HTERT RPE-1 (cell line): ENCODE data around the gene LNX1.

Source experiments
- in situ Hi-C: fragments of 300-500 bp; cut with MboI; formaldehyde crosslinking; loops from 4 replicates; pipeline ENCODE4 v1.14.3; 2020; ENCODE audit warnings: low sequenced_read_pairs

The LNX1 gene

GRCh38 chr4:53591372-53591892 is at the start of gene LNX1:
LNX1 (minus strand) TSS chr4:53591486; CDS start chr4:53574002, 17,484 bp downstream.
- in situ Hi-C loops, result no loop called here

DNA sequence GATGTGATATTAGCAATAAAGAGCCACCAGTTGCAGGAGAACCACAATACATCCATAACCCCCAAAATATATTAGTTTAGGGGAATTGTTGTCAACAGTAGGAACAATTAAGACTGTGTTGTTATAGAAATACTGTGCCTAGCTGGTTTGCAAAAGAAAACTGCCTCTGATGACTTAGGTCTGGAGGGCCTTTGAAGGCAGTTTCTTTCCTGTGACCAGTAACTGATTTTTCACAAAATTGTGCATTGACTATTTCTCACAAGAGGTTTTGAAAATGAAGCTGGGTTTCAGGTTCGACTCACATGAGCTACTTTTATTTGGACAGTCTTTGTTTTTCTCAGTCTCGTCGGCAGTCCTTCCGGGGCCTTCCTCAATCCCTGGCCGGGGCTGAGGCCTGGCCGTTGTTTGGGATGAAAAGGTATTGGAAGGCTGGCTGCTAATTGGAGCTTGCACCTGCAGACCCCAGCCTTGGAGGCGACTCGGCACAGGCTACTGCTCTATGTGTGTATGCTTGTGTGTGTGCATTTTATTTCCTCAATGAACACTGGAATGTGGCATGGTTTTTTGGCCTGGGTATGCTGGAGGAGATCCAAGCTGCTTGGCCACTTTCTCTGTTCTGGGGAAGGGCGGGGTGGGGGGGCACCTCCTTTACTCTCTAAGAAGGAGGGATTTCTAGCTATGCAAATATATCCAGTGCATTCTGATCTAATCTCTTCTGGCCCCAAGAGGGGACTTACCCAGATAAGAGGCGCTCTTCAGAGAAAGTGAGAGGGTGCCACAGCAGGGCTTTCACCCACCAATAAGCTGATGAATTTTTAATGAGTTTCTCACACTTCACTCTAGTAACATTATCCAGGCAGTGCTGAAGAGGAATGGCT is 49.5 kb upstream of the LNX1 start:
- in situ Hi-C loops, result no loop called here

DNA sequence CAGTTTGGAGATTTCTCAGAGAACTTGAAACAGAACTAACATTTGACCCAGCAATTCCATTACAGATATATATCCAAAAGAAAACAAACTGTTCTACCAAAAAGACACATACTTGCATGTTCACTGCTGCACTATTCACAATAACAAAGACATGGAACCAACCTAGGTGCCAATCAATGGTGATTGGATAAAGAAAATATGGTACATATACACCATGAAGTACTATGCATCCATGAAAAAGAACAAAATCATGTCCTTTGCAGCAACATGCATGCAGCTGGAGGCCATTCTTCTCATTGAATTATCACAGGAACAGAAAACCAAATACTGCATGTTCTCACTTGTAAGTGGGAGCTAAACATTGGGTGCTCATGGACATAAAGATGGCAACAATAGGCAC is 47.6 kb upstream of the LNX1 start:
- in situ Hi-C loops, result no loop called here

DNA sequence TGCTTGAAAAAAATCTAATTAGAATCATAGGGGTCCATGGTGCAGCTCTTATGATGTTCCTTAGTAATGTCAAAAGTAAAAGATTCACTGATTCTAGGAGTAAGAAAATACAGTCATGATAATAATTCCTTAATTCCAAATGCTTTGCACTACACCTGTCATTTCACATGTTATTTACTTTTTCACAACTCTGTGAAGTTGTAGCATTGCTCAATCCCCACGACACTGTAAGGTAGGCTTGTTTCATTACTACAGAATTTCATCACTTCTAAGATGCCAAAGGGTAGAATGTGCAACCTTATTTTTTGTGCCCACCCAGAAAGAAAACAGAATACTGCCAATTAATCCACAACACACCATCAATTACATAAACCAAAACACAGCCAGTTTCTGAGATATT is 46.1 kb upstream of the LNX1 start:
- in situ Hi-C loops, result no loop called here

DNA sequence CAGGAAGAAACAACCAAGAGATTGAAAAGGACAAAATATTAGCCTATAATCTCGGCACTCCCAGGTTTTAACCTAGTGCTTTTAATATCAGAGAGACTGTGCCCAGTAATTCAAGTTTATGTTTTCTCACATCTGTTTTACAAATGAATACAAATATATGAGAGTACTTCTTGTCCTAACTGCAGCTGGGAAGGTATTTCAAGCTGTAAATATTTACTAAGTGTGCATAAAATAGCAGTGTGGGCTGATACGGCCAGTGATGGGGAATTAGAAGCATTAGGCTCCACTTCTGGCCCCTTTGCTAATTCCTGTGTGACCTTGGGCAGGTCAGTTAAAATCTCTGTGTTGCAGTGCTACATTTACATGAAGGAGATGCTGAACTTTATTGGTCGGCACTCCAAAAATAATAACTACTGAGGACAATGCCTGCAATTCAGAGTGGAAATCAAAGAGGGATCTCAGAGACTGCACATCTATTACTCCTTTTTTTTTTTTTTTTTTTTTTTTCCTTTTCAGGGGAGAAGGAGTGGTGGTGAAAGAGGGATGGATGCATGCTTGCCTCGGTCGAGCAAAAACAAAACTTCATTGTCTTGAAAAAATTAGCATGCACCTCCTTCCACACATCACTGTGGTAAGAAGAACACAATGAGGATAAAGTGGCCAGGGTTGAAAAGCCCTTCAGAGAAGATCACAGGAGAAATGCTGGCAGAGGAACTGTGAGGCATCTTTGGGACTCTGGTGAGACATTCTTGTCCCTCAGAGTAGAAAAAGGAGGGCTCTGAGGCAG is 44.6 kb upstream of the LNX1 start:
- in situ Hi-C loops, result no loop called here

DNA sequence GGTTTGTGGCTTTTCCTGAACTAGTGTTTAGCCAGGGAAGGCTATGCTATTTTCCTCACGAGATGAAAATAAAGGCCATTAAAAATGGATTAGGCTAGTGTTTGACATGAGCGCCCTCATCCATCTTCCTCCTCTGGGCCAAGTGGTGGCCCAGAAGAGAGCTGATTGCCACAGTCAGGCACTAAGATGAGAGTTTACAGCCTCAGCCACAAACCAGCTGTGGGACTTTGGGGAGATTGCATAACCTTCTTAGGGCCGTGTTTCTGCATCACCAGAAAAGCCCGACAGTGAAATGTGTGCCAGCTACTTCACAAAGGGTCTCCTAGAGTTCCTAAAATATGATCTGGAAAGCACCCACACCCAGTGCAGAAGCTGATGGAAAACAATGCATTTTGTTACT is 42.3 kb upstream of the LNX1 start:
- in situ Hi-C loops, result no loop called here

DNA sequence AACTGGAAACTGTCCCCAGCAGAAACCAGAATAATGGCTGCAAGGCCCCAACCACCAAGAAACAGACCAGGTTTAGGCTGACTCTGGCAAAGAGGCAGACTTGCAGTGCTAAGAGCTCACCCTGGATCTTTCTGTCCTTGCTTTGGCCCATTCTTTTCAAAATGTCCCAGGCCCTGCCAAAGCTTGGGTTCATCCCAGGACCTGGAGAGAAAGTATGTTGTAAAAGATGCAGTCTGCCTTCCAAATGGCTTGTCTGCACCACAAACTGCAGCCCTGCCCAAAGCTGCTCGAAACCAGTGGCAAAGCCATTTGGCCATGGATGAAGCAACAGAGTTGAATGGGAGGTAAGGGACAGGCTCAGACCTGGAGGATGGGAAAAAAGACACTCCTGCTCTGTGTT is 38.0 kb upstream of the LNX1 start:
- in situ Hi-C loops, result no loop called here

DNA sequence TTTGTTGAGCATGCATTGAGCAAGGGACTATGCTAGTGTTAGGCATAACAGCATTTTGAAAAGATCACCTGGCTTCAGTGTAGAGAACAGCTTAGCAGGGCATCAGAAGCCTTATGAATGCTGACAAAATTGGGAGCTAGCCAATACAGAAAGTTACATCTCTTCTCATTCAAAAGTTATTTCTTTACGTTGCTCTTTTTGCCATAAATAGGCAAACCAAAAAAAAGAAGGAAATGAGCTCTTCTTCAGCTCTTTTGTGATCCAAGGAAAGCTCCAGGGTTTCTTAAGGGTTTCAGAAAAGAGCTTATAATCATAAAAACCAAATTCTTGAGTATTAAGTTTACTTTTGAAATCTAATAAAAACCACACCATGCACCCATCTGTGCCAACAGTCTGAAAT is 35.2 kb upstream of the LNX1 start:
- in situ Hi-C loops, result no loop called here

GRCh38 chr4:53625888-53626287 is 34.6 kb upstream of the LNX1 start:
- in situ Hi-C loops, result no loop called here

DNA sequence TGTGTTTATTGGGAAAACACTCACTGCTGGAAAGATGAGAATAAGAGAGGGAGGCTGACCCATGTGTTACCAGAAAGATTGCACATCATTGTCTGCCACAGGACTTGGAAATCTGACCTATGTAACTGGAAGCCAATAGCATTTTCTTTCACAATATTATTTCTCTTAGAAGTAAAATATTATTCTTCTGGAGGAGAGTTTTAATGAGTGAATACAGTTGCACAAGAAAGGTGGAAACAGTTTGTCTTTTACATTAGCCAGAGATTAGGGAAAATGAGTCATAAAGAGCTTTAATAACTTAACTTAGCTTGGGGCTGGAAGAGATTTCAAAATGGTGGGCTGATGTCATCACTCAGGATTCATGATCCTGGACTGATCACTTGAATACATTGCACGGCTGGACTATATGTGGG is 31.5 kb upstream of the LNX1 start:
- in situ Hi-C loops, result no loop called here

DNA sequence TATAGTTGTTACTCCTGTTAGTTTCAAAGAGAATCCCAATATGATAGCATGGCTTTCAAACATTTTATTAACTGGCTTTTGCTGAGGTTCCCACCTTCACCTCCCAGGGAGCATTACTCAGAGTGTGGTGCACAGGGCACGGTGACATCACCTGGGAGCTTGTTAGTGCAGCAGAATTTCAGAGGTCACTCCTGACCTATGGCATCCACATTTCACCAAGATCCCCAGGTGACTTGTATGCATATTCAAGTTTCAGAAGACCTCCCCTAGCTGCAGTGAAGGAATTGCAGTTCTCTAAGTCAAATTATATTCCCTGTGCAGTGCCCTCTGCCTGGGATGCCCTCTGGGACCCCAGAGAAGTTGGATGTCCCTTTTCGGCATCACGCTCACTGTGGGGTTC is 29.7 kb upstream of the LNX1 start:
- in situ Hi-C loops, result no loop called here

- in situ Hi-C loops, result no loop called here
Measured at GRCh38 chr4:53619431-53619830, 28.1 kb upstream of the LNX1 start.

GRCh38 chr4:53618321-53618720 is 27.0 kb upstream of the LNX1 start:
- in situ Hi-C loops, result no loop called here

GRCh38 chr4:53617101-53617680 is 25.9 kb upstream of the LNX1 start:
- in situ Hi-C loops, result no loop called here

- in situ Hi-C loops, result no loop called here
Measured at GRCh38 chr4:53616219-53616618, 24.9 kb upstream of the LNX1 start.

DNA sequence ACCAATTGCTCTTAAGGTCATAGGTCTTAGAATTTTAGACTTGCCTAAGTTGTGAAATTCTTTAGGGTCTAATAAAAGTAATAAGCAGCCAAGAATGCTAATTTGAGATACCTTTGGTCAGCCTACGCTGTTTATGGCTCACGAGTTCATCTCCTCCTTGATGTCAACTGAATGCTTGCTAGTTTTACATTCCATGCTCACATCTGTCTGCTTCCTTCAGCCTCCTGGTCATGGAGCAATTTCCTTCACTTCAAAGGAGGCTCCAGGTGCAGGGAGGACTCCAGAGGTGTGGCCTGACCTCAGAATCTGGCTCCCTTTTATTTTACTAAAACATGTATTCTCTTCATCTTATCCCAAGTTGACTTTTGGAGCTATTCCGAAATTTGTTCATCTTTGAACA is 23.3 kb upstream of the LNX1 start:
- in situ Hi-C loops, result no loop called here

DNA sequence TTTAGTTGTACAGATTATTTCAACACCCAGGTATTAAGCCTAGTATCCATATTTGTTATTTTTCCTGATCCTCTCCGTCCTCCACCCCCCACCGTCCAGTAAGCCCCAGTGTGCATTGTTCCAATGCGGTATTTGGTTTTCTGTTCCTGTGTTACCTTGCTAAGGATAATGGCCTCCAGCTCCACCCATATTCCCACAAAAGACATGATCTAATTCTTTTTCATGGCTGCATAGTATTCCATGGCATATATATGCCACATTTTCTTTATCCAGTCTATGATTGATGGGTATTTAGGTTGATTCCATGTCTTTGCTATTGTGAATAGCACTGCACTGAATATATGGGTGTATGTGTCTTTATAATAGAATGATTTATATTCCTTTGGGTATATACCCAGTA is 22.1 kb upstream of the LNX1 start:
- in situ Hi-C loops, result no loop called here

- in situ Hi-C loops, result no loop called here
Measured at GRCh38 chr4:53608649-53609048, 17.4 kb upstream of the LNX1 start.

GRCh38 chr4:53608242-53608641 is 17.0 kb upstream of the LNX1 start:
- in situ Hi-C loops, result no loop called here

DNA sequence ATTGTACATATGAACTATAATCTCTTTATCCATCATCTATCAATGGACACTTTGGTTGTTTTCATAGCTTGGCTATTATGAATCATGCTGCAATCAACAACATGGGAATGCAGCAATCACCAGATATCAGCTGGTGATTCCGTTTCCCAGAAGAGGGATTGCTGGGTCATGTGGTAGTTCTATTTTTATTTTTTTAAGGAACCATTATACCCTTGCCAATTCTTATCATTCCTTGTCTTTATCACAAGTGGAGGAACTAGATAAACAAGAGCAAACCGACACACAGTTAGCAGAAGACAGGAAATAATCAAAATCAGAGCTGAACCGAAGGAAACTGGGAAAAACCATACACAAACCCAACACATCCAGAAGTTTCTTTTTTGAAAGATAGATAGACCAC is 14.5 kb upstream of the LNX1 start:
- in situ Hi-C loops, result no loop called here

- in situ Hi-C loops, result no loop called here
Measured at GRCh38 chr4:53602390-53602789, 11.1 kb upstream of the LNX1 start.
